Measurements from ENCODE around the gene PDE8B. TPM values are rescaled to one million over a fixed set of nuclear protein-coding genes. Genes with fewer than 3 reads are reported as not detected.

Gene PDE8B
- total and polyA plus RNA-seq, 4 donors = 0.19 to 0.82 (median 0.49) TPM

DNA sequence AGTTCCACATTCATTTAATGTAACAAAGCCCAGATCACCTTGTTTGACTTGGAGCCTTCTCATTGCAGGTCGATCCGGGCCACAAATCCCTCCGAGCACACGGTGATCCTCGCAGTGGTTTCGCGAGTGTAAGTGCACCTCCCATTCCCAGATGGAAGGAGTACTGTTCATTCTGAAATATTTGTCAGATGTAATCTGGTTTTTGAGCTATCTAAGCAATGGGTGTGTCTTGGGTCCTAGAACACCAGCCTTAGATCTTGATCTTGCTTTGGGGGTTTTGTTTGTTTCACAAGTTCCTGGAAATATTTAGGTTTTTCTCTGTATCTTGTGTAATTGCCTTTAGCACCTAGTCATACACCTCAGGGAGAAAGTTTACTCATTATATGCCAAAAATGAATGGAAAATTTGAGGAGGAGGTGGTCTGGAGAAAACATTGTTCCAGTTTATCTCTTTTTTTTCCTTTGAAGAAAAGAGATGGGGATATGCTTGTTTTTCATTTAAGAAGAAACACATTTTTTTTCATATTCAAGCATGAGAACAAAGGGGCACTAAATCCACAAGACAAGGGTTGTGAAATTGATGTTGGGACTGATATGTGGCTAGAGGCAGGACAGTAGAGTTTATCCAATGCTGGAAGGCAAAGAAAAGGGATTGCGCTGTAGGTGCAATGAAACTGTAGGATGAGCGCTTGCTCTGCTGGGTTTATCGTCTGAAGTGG, 118.6 kb downstream of the PDE8B start:
- H3K9me3 ChIP-seq (ENCODE audit: control insufficient read depth in 4 of 4, low read length in 3 of 4) = no peaks in the 10 kb centered on the region
- no peak overlapping the region for H3K4me3 ChIP-seq (ENCODE audit: low read depth in 1 of 3, low read length in 3 of 3)
- H3K36me3 ChIP-seq (ENCODE audit: control insufficient read depth in 4 of 4, insufficient read depth in 3 of 4, low read depth in 1 of 4, low read length in 3 of 4) = no peaks in the 10 kb centered on the region
- no peaks in the 10 kb centered on the region for H3K27me3 ChIP-seq (ENCODE audit: control insufficient read depth in 4 of 4, insufficient read depth in 4 of 4, low read length in 3 of 4)
- no peak overlapping the region for H3K27ac ChIP-seq (ENCODE audit: low read depth in 1 of 2, low read length in 2 of 2)
- H3K9ac ChIP-seq (ENCODE audit: low read depth in 1 of 2, low read length in 2 of 2) = no peak overlapping the region
- no peaks in the 10 kb centered on the region for H3K4me1 ChIP-seq (ENCODE audit: control insufficient read depth in 4 of 4, insufficient read depth in 4 of 4, low read length in 3 of 4)
- 68% methylated on average over 10 of the region's 10 CpGs for WGBS
- TF ChIP-seq SP1 (IDR thresholded peaks at IDR 0.05) (no peak), RAD21 (IDR thresholded peaks at IDR 0.05) (no peak)
- DNase-seq (ENCODE audit: low spot score) = no peak

GRCh38 chr5:77329664-77330430, 119.4 kb downstream of the PDE8B start:
- no peak overlapping the region for H3K4me3 ChIP-seq (ENCODE audit: low read depth in 1 of 3, low read length in 3 of 3)
- no peak for TF ChIP-seq FOXA1 (IDR thresholded peaks at IDR 0.05)
- no peak for TF ChIP-seq ATF3 (IDR thresholded peaks at IDR 0.05)
- no peak for TF ChIP-seq ZBTB33 (IDR thresholded peaks at IDR 0.05)
- no peak for TF ChIP-seq NR2F2 (IDR thresholded peaks at IDR 0.05)
- no peak for TF ChIP-seq HNF4A (conservative IDR thresholded peaks at IDR 0.05)
- TF ChIP-seq TAF1 (conservative IDR thresholded peaks at IDR 0.05) = no peak
- TF ChIP-seq YY1 (IDR thresholded peaks at IDR 0.05) = no peak
- TF ChIP-seq EGR1 (IDR thresholded peaks at IDR 0.05; ENCODE audit: low read depth in 2 of 2) = no peak
- TF ChIP-seq, protein P1, sequence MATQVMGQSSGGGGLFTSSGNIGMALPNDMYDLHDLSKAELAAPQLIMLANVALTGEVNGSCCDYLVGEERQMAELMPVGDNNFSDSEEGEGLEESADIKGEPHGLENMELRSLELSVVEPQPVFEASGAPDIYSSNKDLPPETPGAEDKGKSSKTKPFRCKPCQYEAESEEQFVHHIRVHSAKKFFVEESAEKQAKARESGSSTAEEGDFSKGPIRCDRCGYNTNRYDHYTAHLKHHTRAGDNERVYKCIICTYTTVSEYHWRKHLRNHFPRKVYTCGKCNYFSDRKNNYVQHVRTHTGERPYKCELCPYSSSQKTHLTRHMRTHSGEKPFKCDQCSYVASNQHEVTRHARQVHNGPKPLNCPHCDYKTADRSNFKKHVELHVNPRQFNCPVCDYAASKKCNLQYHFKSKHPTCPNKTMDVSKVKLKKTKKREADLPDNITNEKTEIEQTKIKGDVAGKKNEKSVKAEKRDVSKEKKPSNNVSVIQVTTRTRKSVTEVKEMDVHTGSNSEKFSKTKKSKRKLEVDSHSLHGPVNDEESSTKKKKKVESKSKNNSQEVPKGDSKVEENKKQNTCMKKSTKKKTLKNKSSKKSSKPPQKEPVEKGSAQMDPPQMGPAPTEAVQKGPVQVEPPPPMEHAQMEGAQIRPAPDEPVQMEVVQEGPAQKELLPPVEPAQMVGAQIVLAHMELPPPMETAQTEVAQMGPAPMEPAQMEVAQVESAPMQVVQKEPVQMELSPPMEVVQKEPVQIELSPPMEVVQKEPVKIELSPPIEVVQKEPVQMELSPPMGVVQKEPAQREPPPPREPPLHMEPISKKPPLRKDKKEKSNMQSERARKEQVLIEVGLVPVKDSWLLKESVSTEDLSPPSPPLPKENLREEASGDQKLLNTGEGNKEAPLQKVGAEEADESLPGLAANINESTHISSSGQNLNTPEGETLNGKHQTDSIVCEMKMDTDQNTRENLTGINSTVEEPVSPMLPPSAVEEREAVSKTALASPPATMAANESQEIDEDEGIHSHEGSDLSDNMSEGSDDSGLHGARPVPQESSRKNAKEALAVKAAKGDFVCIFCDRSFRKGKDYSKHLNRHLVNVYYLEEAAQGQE (IDR thresholded peaks at IDR 0.05) = no peak
- no peak for TF ChIP-seq RAD21 (IDR thresholded peaks at IDR 0.05)
- TF ChIP-seq HNF4G (IDR thresholded peaks at IDR 0.05) = no peak
- TF ChIP-seq, protein P2, sequence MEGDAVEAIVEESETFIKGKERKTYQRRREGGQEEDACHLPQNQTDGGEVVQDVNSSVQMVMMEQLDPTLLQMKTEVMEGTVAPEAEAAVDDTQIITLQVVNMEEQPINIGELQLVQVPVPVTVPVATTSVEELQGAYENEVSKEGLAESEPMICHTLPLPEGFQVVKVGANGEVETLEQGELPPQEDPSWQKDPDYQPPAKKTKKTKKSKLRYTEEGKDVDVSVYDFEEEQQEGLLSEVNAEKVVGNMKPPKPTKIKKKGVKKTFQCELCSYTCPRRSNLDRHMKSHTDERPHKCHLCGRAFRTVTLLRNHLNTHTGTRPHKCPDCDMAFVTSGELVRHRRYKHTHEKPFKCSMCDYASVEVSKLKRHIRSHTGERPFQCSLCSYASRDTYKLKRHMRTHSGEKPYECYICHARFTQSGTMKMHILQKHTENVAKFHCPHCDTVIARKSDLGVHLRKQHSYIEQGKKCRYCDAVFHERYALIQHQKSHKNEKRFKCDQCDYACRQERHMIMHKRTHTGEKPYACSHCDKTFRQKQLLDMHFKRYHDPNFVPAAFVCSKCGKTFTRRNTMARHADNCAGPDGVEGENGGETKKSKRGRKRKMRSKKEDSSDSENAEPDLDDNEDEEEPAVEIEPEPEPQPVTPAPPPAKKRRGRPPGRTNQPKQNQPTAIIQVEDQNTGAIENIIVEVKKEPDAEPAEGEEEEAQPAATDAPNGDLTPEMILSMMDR (IDR thresholded peaks at IDR 0.05; ENCODE audit: low read depth, low read length, missing input control) = no peak
- no peak for TF ChIP-seq RXRA (IDR thresholded peaks at IDR 0.05)
- no peak for TF ChIP-seq SP1 (IDR thresholded peaks at IDR 0.05)
- no peak for TF ChIP-seq GABPA (IDR thresholded peaks at IDR 0.05 in 1 of 2, conservative IDR thresholded peaks at IDR 0.05 in 1 of 2)
- TF ChIP-seq FOXA2 (IDR thresholded peaks at IDR 0.05) = no peak
- no peaks in the 10 kb centered on the region for H3K4me1 ChIP-seq (ENCODE audit: control insufficient read depth in 4 of 4, insufficient read depth in 4 of 4, low read length in 3 of 4)
- H3K9ac ChIP-seq (ENCODE audit: low read depth in 1 of 2, low read length in 2 of 2) = no peak overlapping the region
- WGBS = 81% methylated on average over 3 of the region's 3 CpGs
- no peaks in the 10 kb centered on the region for H3K27me3 ChIP-seq (ENCODE audit: control insufficient read depth in 4 of 4, insufficient read depth in 4 of 4, low read length in 3 of 4)
- no peak overlapping the region for H3K27ac ChIP-seq (ENCODE audit: low read depth in 1 of 2, low read length in 2 of 2)
- H3K36me3 ChIP-seq (ENCODE audit: control insufficient read depth in 4 of 4, insufficient read depth in 3 of 4, low read depth in 1 of 4, low read length in 3 of 4) = no peaks in the 10 kb centered on the region
- no peak for DNase-seq (ENCODE audit: low spot score)
- no peaks in the 10 kb centered on the region for H3K9me3 ChIP-seq (ENCODE audit: control insufficient read depth in 4 of 4, low read length in 3 of 4)
